ENCODE results near the gene EXD1.
"Not testable (repeated sequence)": the region's sequence is repeated elsewhere in the genome, so short reads cannot be mapped to it uniquely, and the experiment has no call there.

The EXD1 gene

DNA sequence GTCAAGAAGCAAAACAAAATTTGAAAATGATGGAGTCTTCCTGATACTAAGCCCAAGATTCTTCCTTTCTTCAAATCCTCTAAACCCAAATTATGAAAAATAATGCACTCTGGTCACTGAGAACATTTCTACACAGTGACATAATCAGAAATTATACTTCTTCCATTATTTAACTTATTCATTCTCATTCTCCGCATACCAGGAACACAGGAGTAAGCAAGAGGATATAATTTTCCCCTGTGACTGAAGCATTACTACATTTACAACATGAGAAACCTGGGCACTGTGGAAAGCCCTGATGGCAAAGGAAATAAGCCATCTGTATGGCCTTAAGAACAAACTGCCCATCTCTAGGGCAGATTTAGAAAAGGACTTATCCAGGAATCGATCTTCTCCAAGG, 47.0 kb downstream of the EXD1 start:
- H3K4me3 ChIP-seq (ENCODE audit: low read length) = no peak overlapping the region
- no peak for TF ChIP-seq ZNF274 (IDR thresholded peaks at IDR 0.05; ENCODE audit: low read depth, low read length)

DNA sequence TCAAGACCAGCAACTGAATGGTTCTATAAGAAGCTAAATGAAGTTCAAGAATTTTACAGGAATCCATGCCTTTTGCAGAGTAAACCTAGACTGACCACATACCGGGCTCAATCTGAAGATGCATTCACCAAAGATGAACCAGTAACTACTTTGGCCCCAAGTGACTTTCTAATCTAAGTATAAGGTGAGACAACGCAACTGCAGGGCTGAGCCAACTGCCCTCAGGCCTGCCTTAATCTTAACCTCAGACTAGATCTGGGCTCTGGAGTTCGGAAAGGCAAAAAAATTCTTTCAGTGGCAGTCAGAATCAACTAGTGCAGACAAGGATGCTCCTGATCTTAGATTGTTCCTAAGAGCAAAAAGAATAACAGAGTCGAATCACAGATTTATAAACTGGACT, 48.3 kb downstream of the EXD1 start:
- no peak for TF ChIP-seq ZNF274 (IDR thresholded peaks at IDR 0.05; ENCODE audit: low read depth, low read length)

DNA sequence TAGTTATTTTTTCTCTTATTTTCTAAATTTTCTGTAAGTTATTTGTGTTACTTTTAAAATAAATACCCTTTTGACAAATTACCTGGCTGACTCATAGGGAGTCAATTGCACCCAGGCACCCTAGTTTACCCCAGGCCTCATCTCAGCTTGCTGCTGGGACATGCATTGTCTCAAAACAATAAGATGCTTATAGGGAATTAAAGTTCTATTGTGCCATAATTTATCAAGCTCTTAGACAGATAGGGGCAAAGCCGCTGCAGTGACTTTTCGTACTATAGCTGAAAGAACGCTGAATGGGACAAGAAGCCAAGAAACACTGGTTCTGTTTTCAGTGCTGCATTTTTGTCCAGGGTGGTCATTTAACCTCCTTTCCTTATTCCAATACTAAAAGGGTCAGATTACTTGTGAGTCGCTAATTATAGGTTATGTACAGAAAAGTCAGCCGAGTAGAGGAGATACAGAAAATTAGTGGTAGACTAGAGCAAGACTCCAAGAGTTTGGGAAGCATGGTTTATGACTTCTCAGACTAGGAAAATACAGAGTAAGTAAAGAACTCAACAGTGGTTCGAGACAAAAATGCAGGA, 50.3 kb downstream of the EXD1 start:
- no peak overlapping the region for H3K4me3 ChIP-seq (ENCODE audit: low read length)
- TF ChIP-seq ZNF274 (IDR thresholded peaks at IDR 0.05; ENCODE audit: low read depth, low read length) = no peak

More for the DNA sequence above, 48.3 kb downstream of the EXD1 start:
- H3K4me3 ChIP-seq (ENCODE audit: low read length) = no peak overlapping the region

DNA sequence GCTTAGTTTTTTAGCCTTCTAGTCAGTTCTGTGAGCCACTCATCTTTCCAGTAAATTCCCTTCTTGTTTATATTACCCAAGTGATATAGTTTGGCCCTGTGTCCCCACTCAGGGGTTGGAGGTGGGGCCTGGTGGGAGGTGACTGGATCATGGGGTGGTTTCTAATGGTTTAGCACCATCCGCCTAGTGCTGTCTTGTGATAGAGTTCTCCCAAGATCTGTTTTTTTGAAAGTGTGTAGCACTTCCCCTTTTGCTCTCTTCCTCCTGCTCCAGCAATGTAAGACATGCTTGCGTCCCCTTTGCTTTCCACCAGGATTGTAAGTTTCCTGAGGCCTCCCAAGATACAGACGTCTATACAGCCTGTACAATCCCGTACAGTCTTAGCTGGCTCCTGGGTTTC, 60.8 kb downstream of the EXD1 start:
- H3K4me3 ChIP-seq (ENCODE audit: low read length) = no peak overlapping the region
- no peak for TF ChIP-seq ZNF274 (IDR thresholded peaks at IDR 0.05; ENCODE audit: low read depth, low read length)

DNA sequence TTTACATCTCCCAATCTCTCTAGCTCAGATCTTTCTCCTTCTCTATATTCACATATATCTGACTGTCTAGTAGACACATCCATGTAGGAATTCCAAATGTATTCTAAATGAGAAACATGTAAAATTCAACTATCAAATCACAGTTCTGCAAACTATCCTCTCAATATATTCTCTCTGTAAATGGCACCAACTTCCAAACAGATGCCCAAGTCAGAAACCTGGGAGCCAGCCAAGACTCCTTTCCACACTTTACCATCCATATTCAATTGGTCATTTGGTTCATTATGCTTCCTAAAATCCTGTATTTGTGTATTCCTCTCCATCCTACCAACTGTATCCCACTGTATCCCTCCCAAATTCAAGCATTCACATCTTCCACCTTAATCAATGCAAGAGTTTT, 61.5 kb downstream of the EXD1 start:
- no peak for TF ChIP-seq ZNF274 (IDR thresholded peaks at IDR 0.05; ENCODE audit: low read depth, low read length)
- H3K4me3 ChIP-seq (ENCODE audit: low read length) = no peak overlapping the region

DNA sequence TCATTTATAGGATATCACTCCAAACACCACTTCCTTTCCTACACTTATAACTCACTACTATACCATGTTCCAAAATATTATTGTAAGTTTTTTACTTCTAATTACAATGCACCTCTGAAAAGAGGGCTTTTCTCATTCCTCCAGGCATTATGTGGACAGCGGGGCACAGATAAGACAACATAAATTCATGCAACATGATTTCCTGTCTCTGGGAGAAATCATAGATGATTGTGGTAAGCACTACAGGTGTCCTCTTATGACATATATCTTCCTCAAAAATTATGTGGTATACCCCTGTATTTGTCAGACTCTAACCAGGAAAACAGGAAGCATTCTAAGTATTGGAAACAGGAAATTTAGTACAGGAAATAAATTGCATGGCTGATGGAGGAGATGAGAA, 68.8 kb downstream of the EXD1 start:
- no peak for TF ChIP-seq ZNF274 (IDR thresholded peaks at IDR 0.05; ENCODE audit: low read depth, low read length)
- H3K4me3 ChIP-seq (ENCODE audit: low read length) = no peak overlapping the region

DNA sequence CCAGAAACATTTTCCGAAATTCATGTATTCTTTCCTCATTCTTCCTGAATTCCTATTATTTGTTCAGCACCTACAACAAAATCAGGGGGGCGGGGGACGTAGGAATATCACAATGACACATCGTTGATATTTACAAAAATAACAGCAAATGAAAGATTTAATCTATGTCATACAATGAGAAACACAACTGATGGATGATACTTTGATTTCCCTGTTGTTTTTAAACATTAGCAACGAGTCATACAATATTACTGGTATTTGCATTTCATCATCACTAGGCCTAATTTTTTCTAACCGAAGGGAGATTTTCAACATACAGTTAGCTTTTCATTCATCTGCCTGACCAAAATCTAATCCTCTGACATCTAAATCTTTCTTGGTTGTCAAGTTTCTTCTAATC, 69.2 kb downstream of the EXD1 start:
- no peak for TF ChIP-seq ZNF274 (IDR thresholded peaks at IDR 0.05; ENCODE audit: low read depth, low read length)

DNA sequence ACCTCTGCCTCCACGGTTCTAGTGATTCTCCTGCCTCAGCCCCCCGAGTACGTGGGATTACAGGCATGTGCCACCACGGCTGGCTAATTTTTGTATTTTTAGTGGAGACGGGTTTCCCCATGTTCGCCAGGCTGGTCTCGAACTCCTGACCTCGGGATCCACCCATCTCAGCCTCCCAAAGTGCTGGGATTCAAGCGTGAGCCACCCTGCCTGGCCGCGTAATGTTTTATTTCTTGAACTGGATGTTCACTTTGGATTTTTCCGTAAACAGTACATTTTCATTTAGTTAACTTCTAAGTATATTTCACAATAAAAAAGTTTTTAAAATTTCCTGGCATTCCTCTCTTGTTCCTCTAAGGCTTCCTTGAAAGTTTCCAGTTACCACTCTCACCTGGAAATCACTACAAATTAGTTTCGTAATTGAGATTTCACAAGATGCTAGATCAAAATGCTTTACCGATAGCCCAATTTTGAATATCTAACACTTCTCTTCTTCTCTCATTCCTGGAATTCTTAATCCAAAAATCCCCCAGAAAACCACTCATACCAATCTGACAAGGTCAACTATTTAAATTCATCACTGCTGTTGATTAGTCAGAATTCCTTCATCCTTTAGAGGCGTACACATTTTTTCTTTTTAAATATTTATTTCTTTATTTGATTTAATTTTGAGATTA, 69.8 kb downstream of the EXD1 start:
- no peak overlapping the region for H3K4me3 ChIP-seq (ENCODE audit: low read length)
- no peak for TF ChIP-seq ZNF274 (IDR thresholded peaks at IDR 0.05; ENCODE audit: low read depth, low read length)

More for the DNA sequence above, 69.2 kb downstream of the EXD1 start:
- no peak overlapping the region for H3K4me3 ChIP-seq (ENCODE audit: low read length)

DNA sequence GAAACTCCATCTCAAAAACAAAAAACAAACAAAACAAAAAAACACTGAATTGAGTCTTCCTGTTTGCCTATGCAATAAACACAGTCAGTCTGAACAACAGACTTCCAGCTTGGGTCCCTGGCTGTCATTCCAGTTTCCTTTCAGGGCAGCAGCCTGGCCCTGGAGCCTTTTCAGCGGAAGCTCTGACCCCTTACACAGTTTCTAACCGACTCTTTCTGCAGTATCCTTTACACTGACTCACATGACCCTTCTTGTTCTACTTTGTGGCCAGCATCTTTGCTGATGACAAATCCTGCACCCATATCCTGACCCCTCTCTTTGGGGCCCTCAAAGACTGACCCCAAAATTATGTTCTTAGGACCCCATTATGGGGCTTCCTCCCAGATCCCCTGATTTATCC, 76.1 kb downstream of the EXD1 start:
- no peak overlapping the region for H3K4me3 ChIP-seq (ENCODE audit: low read length)
- TF ChIP-seq ZNF274 (IDR thresholded peaks at IDR 0.05; ENCODE audit: low read depth, low read length) = no peak

DNA sequence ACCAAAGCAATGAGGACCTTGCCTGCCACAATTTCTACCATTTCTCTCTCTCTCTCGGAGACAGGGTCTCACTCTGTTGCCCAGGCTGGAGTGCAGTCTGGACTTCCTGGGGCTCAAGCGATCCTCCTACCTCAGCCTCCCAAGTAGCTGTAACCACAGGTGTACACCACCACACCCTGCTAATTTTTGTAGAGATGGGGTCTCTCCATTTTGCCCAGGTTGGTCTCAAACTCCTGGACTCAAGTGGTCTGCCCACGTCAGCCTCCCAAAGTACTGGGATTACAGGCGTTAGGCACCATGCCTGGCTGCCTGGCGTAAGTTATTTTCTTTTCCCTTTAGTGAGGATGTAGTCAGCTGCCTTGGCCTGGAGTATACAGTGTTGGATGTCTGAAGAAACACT, 76.8 kb downstream of the EXD1 start:
- H3K4me3 ChIP-seq (ENCODE audit: low read length) = no peak overlapping the region

DNA sequence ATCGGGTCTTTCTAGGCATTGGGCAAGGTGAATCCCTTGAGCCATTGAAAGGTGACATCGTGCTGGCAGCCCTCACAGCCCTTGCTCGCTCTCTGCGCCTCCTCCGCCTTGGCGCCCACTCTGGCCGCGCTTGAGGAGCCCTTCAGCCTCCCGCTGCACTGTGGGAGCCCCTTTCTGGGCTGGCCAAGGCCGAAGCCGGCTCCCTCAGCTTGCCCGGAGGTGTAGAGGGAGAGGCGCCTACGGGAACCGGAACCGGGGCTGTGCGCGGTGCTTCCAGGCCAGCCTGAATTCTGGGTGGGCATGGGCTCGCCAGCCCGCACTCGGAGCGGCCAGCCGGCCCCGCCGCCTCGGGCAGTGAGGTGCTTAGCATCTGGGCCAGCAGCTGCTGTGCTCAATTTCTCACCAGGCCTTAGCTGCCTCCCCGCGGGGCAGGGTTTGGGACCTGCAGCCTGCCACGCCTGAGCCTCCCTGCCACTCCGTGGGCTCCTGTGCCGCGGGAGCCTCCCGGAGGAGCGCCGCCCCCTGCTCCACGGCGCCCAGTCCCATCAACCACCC, 79.0 kb downstream of the EXD1 start:
- no peak for TF ChIP-seq ZNF274 (IDR thresholded peaks at IDR 0.05; ENCODE audit: low read depth, low read length)
- H3K4me3 ChIP-seq (ENCODE audit: low read length) = no peak overlapping the region

More for the DNA sequence above, 76.8 kb downstream of the EXD1 start:
- TF ChIP-seq ZNF274 (IDR thresholded peaks at IDR 0.05; ENCODE audit: low read depth, low read length) = no peak

DNA sequence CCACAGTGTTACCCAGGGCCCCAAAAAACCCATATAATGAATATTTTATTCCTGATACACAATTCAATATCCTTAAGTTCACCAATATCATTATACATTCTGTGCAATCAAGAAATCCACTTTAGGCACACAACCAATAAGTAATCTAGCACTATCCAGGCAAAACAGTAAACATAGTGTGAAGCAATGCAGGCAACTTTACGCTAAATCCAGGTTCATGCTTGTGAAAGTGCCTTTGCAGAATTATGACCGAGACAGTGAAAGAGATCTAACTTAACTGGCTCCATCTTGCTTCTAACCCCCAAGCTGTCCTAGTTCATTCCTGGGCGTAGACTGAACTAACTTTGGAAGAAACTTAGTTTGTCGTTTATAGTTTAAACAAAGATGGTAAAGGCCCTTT, 80.3 kb downstream of the EXD1 start:
- TF ChIP-seq ZNF274 (IDR thresholded peaks at IDR 0.05; ENCODE audit: low read depth, low read length) = no peak
- H3K4me3 ChIP-seq (ENCODE audit: low read length) = no peak overlapping the region

DNA sequence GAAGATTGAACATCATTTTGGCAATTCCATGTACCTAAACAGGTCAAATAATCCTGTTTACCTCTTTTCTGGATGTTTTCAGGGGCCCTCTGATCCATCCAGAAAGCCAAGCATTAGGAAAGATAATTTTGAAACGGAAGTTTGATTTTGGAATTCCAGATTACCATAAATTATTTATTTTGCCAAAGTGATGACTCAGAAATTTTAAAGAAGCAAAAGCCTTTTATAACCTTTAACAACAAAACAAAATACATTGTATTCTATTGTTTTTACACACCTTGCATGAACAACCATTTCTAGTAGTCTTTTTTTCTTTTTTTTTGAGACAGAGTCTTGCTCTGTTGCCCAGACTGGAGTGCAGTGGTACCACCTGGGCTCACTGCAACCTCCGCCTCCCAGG, 82.5 kb downstream of the EXD1 start:
- TF ChIP-seq ZNF274 (IDR thresholded peaks at IDR 0.05; ENCODE audit: low read depth, low read length) = no peak
- H3K4me3 ChIP-seq (ENCODE audit: low read length) = no peak overlapping the region

DNA sequence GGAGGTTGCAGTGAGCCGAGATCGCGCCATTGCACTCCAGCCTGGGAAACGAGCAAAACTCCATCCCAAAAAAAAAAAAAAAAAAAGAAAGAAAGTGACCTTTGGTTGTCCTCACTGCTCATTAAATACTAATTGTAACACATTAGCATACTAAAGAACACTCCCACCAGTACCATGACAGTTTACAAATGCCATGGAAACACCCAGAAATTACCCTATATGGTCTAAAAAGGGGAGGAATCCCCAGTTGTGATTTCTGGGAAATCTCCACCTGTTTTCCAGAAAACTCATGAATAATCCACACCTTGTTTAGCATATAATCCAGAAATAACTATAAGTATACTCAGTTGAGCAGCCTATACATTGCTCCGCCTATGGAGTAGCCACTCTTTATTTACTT, 90.9 kb downstream of the EXD1 start:
- no peak overlapping the region for H3K4me3 ChIP-seq (ENCODE audit: low read length)
- no peak for TF ChIP-seq ZNF274 (IDR thresholded peaks at IDR 0.05; ENCODE audit: low read depth, low read length)

DNA sequence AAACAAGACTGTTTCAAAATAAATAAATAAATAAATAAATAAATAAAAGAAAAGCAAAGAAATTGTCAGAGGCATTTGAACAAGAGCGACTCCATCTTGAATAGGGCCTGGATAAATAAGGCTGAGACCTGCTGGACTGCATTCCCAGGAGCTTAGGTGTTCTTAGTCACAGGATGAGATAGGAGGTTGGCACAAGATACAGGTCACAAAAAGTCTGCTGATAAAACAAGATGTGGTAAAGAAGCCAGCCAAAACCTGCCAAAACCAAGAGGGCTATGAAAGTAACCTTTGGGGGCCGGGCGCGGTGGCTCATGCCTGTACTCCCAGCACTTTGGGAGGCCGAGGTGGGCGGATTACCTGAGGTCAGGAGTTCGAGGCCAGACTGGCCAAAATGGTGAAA, 91.4 kb downstream of the EXD1 start:
- H3K4me3 ChIP-seq (ENCODE audit: low read length) = not testable (repeated sequence)

DNA sequence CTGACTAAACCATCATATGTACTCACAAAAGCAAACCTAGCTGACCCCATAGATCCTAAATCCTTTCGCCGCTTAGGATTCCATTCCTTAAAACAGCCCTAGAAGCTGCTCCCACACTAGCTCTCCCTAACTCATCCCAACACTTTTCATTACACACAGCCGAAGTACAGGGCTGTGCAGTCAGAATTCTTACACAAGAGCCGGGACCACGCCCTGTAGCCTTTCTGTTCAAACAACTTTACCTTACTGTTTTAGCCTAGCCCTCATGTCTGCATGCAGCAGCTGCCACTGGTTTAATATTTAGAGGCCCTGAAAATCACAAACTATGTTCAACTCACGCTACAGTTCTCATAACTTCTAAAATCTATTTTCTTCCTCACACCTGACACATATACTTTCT, 95.0 kb downstream of the EXD1 start:
- H3K4me3 ChIP-seq (ENCODE audit: low read length) = not testable (repeated sequence)

All from GM08714 (cell line).